Measurements from ENCODE around the gene PPP1R12A. TPM values are rescaled to one million over a fixed set of nuclear protein-coding genes. Genes with fewer than 3 reads are reported as not detected.

The PPP1R12A gene
- total RNA-seq, 1 donor from 2014 or later, result 109 TPM

DNA sequence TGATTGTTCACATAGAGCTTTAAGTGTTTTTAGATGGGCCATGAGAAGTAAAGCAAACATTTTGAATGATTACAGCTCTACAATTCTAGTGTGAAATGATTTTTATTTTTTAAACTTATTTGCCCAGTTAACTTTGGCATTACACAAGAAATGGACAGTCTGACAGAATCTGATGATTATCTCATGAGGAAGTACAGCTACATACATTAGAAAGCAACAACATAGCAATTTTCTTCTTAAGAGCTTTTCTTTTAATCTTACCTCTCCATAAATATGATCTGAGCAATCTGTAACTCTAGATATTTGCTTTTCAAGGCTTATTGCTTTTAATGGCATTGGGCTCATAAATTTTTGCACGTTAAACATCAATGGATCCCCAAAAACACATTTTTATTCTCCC is 26.5 kb upstream of the PPP1R12A start:
- Mint-ChIP-seq H3K36me3 (ENCODE audit: low read depth, unreplicated experiment) (no peaks in the 10 kb centered on the region), H3K4me3 (ENCODE audit: unreplicated experiment) (no peak overlapping the region), H3K27ac (ENCODE audit: unreplicated experiment) (no peak overlapping the region), H3K9me3 (ENCODE audit: unreplicated experiment) (no peaks in the 10 kb centered on the region), H3K4me1 (ENCODE audit: unreplicated experiment) (no peaks in the 10 kb centered on the region), H3K27me3 (ENCODE audit: unreplicated experiment) (no peaks in the 10 kb centered on the region)
- TF ChIP-seq, protein P1, sequence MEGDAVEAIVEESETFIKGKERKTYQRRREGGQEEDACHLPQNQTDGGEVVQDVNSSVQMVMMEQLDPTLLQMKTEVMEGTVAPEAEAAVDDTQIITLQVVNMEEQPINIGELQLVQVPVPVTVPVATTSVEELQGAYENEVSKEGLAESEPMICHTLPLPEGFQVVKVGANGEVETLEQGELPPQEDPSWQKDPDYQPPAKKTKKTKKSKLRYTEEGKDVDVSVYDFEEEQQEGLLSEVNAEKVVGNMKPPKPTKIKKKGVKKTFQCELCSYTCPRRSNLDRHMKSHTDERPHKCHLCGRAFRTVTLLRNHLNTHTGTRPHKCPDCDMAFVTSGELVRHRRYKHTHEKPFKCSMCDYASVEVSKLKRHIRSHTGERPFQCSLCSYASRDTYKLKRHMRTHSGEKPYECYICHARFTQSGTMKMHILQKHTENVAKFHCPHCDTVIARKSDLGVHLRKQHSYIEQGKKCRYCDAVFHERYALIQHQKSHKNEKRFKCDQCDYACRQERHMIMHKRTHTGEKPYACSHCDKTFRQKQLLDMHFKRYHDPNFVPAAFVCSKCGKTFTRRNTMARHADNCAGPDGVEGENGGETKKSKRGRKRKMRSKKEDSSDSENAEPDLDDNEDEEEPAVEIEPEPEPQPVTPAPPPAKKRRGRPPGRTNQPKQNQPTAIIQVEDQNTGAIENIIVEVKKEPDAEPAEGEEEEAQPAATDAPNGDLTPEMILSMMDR (IDR thresholded peaks at IDR 0.05; ENCODE audit: unreplicated experiment), result no peak
- DNase-seq (ENCODE audit: low spot score), result no peak

DNA sequence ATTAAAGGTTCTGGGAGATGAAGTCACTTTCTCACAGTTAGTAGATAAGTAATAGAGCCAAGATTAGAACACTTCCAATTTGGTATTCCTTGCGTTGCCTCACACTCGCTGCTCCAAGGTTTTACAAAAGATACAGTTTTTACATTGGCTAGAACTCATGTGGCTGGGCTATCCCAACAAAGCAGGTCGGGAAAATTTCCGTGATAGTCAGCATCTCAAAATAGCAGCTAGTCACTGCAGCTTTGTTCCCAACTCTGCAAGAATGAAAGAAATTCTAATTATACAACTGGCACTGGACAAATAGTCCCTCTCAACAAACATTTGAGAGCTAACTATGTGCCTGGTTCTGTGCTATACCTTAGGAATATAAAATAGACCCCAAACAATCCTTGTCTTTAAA is 24.6 kb upstream of the PPP1R12A start:
- TF ChIP-seq, protein P1 (IDR thresholded peaks at IDR 0.05; ENCODE audit: unreplicated experiment), result no peak
- H3K4me3 Mint-ChIP-seq (ENCODE audit: unreplicated experiment), result no peak overlapping the region
- H3K9me3 Mint-ChIP-seq (ENCODE audit: unreplicated experiment), result peaks cover 5% of the 10 kb centered on the region
- no peak for DNase-seq (ENCODE audit: low spot score)
- no peaks in the 10 kb centered on the region for H3K36me3 Mint-ChIP-seq (ENCODE audit: low read depth, unreplicated experiment)
- no peak overlapping the region for H3K27ac Mint-ChIP-seq (ENCODE audit: unreplicated experiment)
- H3K27me3 Mint-ChIP-seq (ENCODE audit: unreplicated experiment), result no peaks in the 10 kb centered on the region
- no peaks in the 10 kb centered on the region for H3K4me1 Mint-ChIP-seq (ENCODE audit: unreplicated experiment)

DNA sequence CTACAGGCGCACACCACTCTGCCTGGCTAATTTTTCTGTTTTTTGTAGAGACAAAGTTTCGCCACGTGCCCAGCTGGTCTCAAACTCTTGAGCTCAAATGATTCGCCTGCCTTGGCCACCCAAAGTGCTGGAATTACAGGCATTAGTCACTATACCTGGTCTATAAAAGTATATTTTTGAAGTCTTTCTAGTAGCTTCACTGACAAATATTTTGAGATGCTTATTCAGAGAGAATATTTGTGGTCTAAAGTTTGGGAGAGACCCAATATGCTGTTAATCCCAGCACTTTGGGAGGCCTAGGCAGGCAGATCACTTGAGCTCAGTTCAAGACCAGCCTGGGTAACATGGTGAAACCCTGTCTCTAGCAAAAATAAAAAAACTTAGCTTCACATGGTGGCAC is 22.0 kb upstream of the PPP1R12A start:
- no peaks in the 10 kb centered on the region for H3K27me3 Mint-ChIP-seq (ENCODE audit: unreplicated experiment)
- DNase-seq (ENCODE audit: low spot score), result no peak
- H3K27ac Mint-ChIP-seq (ENCODE audit: unreplicated experiment), result no peak overlapping the region
- H3K4me3 Mint-ChIP-seq (ENCODE audit: unreplicated experiment), result no peak overlapping the region
- TF ChIP-seq, protein P1 (IDR thresholded peaks at IDR 0.05; ENCODE audit: unreplicated experiment), result no peak
- no peaks in the 10 kb centered on the region for H3K36me3 Mint-ChIP-seq (ENCODE audit: low read depth, unreplicated experiment)
- no peaks in the 10 kb centered on the region for H3K4me1 Mint-ChIP-seq (ENCODE audit: unreplicated experiment)
- H3K9me3 Mint-ChIP-seq (ENCODE audit: unreplicated experiment), result peaks cover 5% of the 10 kb centered on the region

GRCh38 chr12:79955561-79955960 is 20.7 kb upstream of the PPP1R12A start:
- H3K27me3 Mint-ChIP-seq (ENCODE audit: unreplicated experiment), result no peaks in the 10 kb centered on the region

DNA sequence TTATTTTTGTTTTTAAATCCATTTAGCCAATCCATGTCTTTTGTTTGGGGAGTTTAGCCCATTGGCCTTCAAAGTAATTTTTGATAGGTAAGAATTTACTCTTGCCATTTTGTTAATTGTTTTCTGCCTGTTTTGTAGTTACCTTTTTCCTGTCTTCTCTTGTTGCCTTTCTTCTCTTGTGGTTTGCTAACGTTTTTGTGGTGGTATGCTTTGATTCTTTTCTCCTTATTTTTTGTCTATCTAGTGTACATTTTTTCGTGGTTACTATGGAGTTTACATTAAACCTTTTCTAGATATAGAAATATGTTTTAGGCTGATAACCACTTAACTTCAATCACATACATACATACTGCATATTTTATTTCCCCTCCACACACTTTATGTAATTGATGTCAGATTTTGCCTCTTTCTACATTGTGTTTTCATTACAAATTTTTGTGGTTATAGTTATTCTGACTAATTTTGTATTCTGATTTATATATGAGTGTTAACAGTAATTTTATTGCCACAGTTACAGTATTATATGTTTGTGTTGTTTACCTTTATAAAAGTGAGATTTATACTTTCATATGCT is 19.2 kb upstream of the PPP1R12A start:
- H3K27ac Mint-ChIP-seq (ENCODE audit: unreplicated experiment), result no peak overlapping the region
- peaks cover 5% of the 10 kb centered on the region for H3K9me3 Mint-ChIP-seq (ENCODE audit: unreplicated experiment)
- no peak for DNase-seq (ENCODE audit: low spot score)
- H3K36me3 Mint-ChIP-seq (ENCODE audit: low read depth, unreplicated experiment), result no peaks in the 10 kb centered on the region
- TF ChIP-seq, protein P1 (IDR thresholded peaks at IDR 0.05; ENCODE audit: unreplicated experiment), result no peak
- H3K4me3 Mint-ChIP-seq (ENCODE audit: unreplicated experiment), result no peak overlapping the region
- H3K4me1 Mint-ChIP-seq (ENCODE audit: unreplicated experiment), result no peaks in the 10 kb centered on the region
- H3K27me3 Mint-ChIP-seq (ENCODE audit: unreplicated experiment), result no peaks in the 10 kb centered on the region

More at GRCh38 chr12:79955561-79955960, 20.7 kb upstream of the PPP1R12A start:
- Mint-ChIP-seq H3K27ac (ENCODE audit: unreplicated experiment) (no peak overlapping the region), H3K4me1 (ENCODE audit: unreplicated experiment) (no peaks in the 10 kb centered on the region), H3K4me3 (ENCODE audit: unreplicated experiment) (no peak overlapping the region), H3K9me3 (ENCODE audit: unreplicated experiment) (peaks cover 5% of the 10 kb centered on the region), H3K36me3 (ENCODE audit: low read depth, unreplicated experiment) (no peaks in the 10 kb centered on the region)
- TF ChIP-seq, protein P1 (IDR thresholded peaks at IDR 0.05; ENCODE audit: unreplicated experiment), result no peak
- DNase-seq (ENCODE audit: low spot score), result no peak
